Measurements from ENCODE around the gene SLC47A1.

SLC47A1 gene

GRCh38 chr17:19590912-19591551 lies 57.4 kb downstream of the SLC47A1 start:
- Mint-ChIP-seq H3K4me1 (no peaks in the 10 kb centered on the region), H3K4me3 (no peak overlapping the region), H3K27ac (no peak overlapping the region)

DNA sequence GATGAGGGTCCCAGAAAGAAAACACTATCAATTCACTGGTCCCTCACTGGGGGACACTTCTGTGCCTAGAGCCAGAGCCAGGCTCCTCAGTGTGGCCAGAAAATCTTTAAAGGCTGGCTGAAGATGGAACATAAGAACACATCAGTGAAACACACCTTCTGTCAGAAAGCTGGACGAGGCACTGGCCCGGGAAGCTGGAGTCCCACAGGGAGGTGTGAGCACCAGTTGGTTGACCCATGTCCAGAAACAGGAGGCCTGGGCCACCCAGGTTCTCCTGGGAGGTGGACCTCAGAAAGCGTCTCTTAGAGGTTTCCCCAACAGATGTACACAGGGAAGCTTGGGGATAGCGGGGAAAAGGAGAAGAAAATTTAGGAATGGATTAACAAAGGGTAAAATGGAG lies 58.7 kb downstream of the SLC47A1 start:
- Mint-ChIP-seq H3K9me3 (no peaks in the 10 kb centered on the region), H3K27ac (no peak overlapping the region), H3K36me3 (no peaks in the 10 kb centered on the region), H3K4me3 (no peak overlapping the region), H3K4me1 (no peaks in the 10 kb centered on the region)
- ATAC-seq (no peak), DNase-seq (ENCODE audit: low spot score in 2 of 2) (no peak)

More at GRCh38 chr17:19590912-19591551, 57.4 kb downstream of the SLC47A1 start:
- DNase-seq (ENCODE audit: low spot score in 2 of 2) (no peak), ATAC-seq (no peak)
- no peaks in the 10 kb centered on the region for H3K36me3 Mint-ChIP-seq
- no peaks in the 10 kb centered on the region for H3K9me3 Mint-ChIP-seq

GRCh38 chr17:19596869-19597268 lies 63.2 kb downstream of the SLC47A1 start:
- ATAC-seq (no peak), DNase-seq (ENCODE audit: low spot score in 2 of 2) (no peak)
- no peaks in the 10 kb centered on the region for H3K36me3 Mint-ChIP-seq
- no peaks in the 10 kb centered on the region for H3K9me3 Mint-ChIP-seq
- no peak overlapping the region for H3K27ac Mint-ChIP-seq
- no peak overlapping the region for H3K4me3 Mint-ChIP-seq
- no peaks in the 10 kb centered on the region for H3K4me1 Mint-ChIP-seq

DNA sequence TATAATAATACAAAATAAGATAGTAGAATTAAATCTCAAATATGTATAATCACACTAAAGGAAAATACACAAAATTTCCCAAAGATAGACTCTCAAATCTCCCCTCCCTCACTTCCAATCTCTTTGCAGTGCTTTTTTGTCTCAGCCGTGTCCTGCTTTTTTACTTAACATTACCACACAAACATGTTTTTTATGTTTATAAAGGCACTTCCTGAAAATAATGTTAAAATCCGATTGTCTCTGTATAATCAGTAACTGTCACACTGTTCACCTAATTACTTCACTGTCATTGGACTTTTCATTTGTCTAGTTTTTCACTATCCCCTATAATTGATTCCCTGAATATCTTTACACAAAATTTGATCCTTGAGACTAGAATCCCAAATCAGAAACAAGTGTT lies 76.7 kb downstream of the SLC47A1 start:
- no peak for ATAC-seq
- no peak overlapping the region for H3K4me3 Mint-ChIP-seq

GRCh38 chr17:19610879-19611278 lies 77.2 kb downstream of the SLC47A1 start:
- H3K9me3 Mint-ChIP-seq: no peaks in the 10 kb centered on the region

More for the DNA sequence above, 76.7 kb downstream of the SLC47A1 start:
- Mint-ChIP-seq H3K9me3 (no peaks in the 10 kb centered on the region), H3K4me1 (peaks cover 7% of the 10 kb centered on the region), H3K36me3 (no peaks in the 10 kb centered on the region), H3K27ac (no peak overlapping the region)
- no peak for DNase-seq (ENCODE audit: low spot score in 2 of 2)

DNA sequence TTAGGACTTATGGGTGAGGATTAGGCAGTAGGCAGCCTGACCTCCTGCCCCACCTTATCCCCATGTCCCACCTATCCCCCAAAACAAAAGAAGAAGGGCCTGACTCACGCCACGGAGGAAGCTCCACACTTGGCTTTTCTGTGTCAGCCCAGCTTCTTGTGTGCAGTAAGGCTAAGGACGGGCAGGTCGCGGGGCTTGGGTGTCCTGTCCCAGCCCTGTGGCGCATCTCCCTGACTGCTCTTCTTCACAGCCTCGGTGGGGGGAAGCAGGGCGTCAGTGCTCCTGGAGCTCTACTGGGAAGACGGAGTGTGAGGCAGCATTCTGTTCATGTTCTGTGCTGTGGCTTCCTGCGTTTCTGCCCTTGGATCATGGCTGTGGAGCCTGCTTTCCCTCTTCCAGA lies 80.3 kb downstream of the SLC47A1 start:
- Mint-ChIP-seq H3K4me3 (no peak overlapping the region), H3K9me3 (peaks cover 11% of the 10 kb centered on the region), H3K4me1 (peaks cover 7% of the 10 kb centered on the region), H3K36me3 (no peaks in the 10 kb centered on the region), H3K27ac (no peak overlapping the region)
- no peak for DNase-seq (ENCODE audit: low spot score in 2 of 2)
- no peak for ATAC-seq

More at GRCh38 chr17:19610879-19611278, 77.2 kb downstream of the SLC47A1 start:
- no peak for ATAC-seq
- peaks cover 7% of the 10 kb centered on the region for H3K4me1 Mint-ChIP-seq
- no peak overlapping the region for H3K27ac Mint-ChIP-seq
- no peak overlapping the region for H3K4me3 Mint-ChIP-seq
- no peaks in the 10 kb centered on the region for H3K36me3 Mint-ChIP-seq
- DNase-seq (ENCODE audit: low spot score in 2 of 2): no peak

GRCh38 chr17:19614900-19615299 lies 81.2 kb downstream of the SLC47A1 start:
- DNase-seq (ENCODE audit: low spot score in 2 of 2) (no peak), ATAC-seq (no peak)
- Mint-ChIP-seq H3K27ac (no peak overlapping the region), H3K4me1 (peaks cover 7% of the 10 kb centered on the region), H3K36me3 (no peaks in the 10 kb centered on the region), H3K9me3 (peaks cover 20% of the 10 kb centered on the region), H3K4me3 (no peak overlapping the region)

DNA sequence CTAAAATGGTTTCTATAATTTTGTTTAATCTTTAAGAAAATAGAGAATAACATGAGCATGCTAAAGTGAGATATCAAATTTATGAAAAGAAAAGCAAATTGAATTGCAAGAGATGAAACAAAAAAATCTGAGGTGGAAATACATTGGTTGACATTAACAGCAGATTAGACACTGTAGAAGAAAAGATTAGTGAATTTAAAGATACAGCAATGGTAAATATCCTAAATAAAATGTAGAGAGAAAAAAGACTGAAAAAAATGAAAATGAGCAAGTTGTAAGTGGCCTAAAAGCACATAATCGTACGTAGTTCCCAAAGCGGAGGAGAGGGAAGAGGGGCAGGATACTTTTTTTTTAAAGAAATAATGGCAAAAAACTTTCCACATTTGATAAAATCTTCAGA lies 84.4 kb downstream of the SLC47A1 start:
- DNase-seq (ENCODE audit: low spot score in 2 of 2) (no peak), ATAC-seq (no peak)
- peaks cover 22% of the 10 kb centered on the region for H3K9me3 Mint-ChIP-seq

DNA sequence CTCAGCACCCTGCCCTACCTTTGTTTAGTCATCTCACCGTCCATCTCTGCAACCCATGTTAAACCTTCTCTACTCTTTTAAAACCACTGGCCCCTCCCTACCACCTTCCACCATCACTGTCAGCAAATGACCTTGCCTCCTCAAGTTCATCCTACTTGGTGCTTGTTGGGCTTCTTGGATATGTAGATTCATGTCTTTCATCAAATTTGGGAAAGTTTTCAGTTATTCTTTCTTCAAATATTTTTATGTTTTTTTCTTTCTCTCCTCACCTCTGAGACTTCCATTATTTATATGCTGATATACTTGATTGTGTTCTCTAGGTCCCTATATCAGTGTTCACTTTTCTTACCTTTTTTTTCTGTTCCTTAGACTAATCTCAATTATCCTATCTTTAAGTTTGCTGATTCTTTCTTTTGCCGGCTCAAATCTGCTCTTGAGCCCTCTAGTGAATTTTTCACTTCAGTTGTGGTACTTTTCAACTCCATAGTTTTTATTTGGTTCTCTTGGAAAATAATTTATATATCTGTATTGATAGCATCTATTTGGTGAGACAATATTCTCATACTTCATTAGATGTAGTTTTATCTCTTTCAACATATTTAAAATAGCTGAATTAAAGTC lies 86.2 kb downstream of the SLC47A1 start:
- no peak for ATAC-seq
- no peak for DNase-seq (ENCODE audit: low spot score in 2 of 2)
- H3K27ac Mint-ChIP-seq: no peak overlapping the region
- no peaks in the 10 kb centered on the region for H3K4me1 Mint-ChIP-seq
- no peak overlapping the region for H3K4me3 Mint-ChIP-seq
- peaks cover 22% of the 10 kb centered on the region for H3K9me3 Mint-ChIP-seq
- H3K36me3 Mint-ChIP-seq: no peaks in the 10 kb centered on the region

More for the DNA sequence above, 84.4 kb downstream of the SLC47A1 start:
- Mint-ChIP-seq H3K36me3 (no peaks in the 10 kb centered on the region), H3K4me1 (peaks cover 7% of the 10 kb centered on the region), H3K27ac (no peak overlapping the region), H3K4me3 (no peak overlapping the region)

DNA sequence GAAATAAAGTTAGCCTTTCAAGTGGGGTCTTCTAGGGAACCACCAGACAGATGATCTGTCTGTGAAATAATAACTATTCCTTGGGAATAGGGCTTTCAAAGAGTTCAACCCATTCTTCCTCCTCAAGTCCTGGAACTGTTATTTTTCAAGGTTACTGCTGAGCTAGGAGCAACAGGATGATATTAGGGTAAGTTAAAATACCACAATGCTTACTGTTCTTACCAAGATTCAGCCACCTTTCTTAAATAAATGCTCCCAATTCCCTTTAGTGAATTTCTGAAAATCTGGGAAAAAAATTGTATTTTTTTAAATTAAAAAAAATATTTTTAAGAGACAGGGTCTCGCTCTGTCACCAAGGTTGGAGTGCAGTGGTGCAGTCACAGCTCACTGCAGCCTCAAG lies 88.0 kb downstream of the SLC47A1 start:
- no peak for ATAC-seq
- Mint-ChIP-seq H3K36me3 (no peaks in the 10 kb centered on the region), H3K9me3 (peaks cover 21% of the 10 kb centered on the region), H3K4me1 (no peaks in the 10 kb centered on the region), H3K27ac (no peak overlapping the region), H3K4me3 (no peak overlapping the region)
- no peak for DNase-seq (ENCODE audit: low spot score in 2 of 2)

DNA sequence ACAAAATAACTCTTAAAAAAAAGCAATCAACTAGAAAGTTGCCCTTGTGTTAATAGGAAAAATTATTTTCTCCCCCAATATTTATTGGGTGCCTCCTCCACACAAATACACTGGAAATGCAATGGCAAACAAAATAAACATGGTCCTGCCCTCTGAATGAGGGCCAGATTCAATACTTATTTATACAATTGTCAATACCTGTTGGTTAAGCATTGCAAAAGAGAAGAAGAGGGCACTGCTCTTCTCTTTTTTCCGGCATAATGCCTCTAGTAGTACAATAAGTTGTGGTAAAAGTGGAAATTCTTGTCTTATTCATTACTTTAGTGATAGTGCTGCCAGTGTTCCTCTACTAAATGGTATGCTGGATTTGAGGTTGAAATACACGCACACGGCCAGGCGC lies 92.4 kb downstream of the SLC47A1 start:
- Mint-ChIP-seq H3K4me3 (no peak overlapping the region), H3K36me3 (no peaks in the 10 kb centered on the region), H3K4me1 (no peaks in the 10 kb centered on the region), H3K27ac (no peak overlapping the region), H3K9me3 (no peaks in the 10 kb centered on the region)
- no peak for ATAC-seq
- no peak for DNase-seq (ENCODE audit: low spot score in 2 of 2)

All from stimulated activated effector memory CD8-positive, alpha-beta T cell treated with anti-CD3 and anti-CD28 coated beads, Interleukin-12 subunit alpha, Interleukin-12 subunit beta, amount 100 ng/mL, for 72 hours (primary cell).